ENCODE measurements around the gene DCP1B.

Gene DCP1B

GRCh38 chr12:2017546-2018337, 13.5 kb upstream of the DCP1B start:
- DNase-seq: no peak

- no peak for DNase-seq
These were observed 12.7 kb upstream of the DCP1B start for GRCh38 chr12:2016862-2017545.

GRCh38 chr12:2014231-2014630, 10.0 kb upstream of the DCP1B start:
- DNase-seq: no peak

DNA sequence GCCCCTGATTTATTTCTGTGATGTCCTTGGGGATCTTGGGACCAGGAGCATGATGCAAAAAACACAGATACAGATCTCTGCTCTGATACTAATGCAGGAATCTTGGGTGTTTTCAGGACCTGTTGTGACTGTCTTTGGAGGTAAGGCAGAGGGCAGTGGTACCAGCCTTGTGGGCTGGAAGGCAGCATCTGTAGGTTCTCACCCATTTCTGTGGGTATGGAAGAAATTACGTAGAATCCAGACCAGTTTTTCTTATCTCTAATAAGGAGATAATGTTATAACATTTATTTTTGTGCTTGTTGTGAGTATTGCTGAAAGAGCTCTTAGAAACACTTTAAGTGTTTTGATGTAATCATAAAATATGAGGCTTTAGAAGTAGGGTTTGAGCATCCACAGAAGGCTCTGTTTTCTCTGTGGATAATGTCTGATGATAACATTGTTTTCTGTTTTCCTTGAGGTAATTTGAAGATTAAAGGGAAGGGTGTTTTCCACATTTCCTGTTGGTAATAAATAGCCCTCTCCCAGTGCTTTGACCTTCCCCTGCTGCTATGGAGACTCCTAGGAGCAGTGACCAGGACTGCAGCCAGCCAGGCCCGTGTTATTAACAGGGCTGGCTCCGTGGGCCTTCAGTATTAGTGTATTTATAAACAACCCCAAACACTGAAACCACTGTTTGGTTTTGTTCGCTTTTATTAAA, 9.4 kb upstream of the DCP1B start:
- no peak for DNase-seq

- no peak for DNase-seq
These were observed 8.8 kb upstream of the DCP1B start for GRCh38 chr12:2013086-2013485.

DNA sequence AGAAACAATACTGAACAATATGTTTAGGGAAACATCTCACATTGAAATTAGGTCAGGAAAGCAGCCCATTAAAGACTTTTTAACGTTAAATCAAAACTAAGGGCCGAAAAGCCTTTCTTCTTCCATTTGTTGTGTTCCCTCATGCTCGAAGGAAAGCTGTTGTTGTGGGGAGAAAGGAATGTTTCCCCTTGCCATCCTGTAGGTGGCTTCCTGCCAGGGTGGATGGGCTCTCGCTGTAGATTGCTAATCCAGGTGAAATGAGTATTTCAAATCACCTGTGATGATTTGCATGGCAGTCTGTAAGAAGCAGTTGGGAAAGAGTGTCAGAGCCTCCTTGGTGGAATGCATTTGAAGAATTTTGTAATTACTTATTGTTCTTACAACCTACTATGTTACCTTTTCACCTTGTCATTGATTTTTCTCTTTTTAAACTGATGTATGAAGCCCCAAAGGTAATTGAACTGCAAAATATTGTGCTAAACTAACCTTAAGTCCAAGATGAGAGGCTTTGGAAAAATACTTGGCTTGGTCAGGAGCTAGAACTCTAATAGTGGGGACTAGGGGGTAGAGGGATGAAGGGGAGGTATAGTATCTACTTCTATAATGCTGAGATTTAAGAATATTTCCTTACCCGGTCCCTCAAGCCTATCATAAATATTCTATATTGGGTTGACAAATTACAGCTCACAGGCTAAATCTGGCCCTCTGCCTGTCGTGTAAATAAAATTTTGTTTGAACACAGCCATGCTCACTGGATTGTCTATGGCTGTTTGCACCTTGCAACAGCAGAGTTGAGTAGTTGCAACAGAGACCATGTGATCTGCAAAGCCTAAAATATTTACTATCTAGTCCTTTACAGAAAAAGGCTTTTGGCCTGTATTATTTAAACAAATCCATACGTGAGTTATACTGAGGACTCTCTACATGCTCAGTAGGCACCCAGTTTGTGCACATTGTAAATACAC, 7.7 kb upstream of the DCP1B start:
- no peak for DNase-seq

GRCh38 chr12:2009623-2010022, 5.4 kb upstream of the DCP1B start:
- no peak for DNase-seq

GRCh38 chr12:2008677-2009076, 4.4 kb upstream of the DCP1B start:
- DNase-seq: no peak

DNA sequence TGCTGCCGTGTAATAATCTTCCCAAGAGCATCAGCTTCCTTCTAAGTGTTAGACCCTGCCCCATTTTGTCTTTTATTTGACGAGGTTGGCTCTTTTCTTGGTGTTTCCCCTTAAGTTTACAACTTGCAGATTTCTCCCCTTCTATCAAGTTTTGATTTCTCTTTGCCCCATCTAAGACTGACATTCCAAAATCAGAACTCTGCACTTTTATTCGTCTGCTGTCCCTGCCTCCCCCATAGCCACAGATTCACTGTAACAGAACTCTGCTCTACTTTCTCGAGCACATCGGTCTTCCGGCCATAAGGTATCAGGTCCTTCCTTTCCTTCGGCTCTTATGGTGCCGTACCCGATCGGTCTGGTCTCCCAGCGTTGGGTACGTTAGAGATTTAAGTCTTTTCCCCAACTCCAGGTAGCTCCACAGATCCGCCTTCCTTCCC, 563 bp downstream of the DCP1B start:
- no peak for DNase-seq

DNA sequence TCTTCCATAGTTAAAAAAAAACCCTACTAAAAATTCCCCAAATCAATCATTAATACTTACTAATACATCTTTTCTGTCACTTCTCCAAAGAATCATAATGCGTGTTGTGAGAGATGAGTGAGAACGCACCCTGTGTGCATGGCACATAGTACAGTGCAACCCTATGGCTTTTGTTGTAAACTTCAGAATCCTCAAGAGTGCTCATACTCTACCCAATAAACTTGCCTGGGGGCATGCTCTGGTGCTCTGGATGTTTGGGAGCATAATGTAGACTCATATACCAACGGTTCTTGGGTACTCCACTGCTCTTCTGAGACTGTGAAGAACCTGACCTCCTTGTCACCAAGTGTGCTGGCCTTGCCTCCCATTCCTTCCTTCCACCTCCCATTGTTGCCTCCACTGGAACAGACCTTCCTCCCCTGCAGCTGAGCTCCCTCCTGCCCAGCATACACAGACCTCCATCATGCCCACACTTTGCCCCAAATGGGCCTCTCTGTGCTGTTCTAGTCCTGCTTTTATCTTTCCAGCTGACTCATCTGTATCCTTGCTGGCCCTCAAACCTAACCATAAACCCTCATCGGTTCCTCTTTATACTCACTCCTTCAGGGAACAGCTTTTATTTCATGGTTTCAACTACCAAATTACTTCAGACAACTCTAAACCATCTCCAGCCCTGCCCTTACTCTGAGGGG, 8.9 kb downstream of the DCP1B start:
- DNase-seq: no peak

DNA sequence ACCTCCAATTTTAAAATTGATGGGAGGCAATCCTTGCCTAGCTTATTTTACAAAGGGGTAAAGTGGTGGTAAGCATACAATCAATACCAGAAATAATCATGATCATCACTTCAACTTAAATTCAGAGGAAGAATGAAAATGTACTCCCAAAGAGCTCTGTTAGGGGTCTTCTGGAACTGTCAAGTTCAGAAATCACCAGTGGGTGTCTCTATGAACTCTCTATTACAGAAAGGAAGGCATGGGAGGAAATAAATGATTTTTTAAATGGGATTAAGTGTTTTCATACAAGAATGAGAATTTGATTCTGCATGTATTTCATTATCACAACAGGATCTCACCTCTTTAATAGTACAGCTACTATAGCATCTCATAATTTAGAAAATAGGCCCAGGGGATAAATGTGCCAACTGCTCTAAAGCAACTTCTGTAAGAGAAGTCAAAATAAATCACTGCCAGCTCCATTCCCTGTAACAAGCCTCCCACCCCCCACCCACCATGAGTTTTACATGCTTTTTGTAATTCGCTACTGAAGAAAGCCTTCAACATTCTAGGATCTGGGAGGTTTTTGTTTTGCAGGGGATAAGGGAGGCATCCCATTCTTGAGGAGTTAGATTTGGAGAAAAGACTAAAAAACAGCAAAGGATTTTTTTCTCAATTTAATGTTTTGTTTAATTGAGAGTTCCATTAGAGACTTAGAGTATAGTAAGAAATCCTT, 9.7 kb downstream of the DCP1B start:
- no peak for DNase-seq

DNA sequence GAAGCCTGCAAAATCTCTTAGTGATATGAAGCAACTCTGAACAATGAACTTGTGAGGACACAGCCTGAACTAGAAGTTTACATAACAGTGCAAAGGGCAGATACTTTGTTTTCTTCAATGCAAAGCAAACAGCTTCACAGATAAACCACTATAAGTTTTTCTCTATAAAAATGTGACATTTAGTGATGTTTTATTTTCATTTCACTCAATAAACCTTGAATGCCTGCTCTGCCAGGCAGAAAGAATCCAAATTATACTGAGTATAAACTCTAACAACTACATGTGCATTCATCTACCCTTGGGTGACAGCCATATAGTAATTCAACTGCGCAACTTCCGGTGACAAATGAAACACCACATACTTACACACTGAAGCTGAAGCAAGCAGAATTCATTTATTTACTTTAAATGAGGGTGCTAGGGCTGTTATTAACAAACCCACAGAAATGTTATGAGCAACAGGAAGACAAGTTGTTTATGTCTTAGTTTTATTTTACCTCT, 10.3 kb downstream of the DCP1B start:
- no peak for DNase-seq

- DNase-seq: no peak
These were observed 10.9 kb downstream of the DCP1B start for GRCh38 chr12:1993341-1993740.

DNA sequence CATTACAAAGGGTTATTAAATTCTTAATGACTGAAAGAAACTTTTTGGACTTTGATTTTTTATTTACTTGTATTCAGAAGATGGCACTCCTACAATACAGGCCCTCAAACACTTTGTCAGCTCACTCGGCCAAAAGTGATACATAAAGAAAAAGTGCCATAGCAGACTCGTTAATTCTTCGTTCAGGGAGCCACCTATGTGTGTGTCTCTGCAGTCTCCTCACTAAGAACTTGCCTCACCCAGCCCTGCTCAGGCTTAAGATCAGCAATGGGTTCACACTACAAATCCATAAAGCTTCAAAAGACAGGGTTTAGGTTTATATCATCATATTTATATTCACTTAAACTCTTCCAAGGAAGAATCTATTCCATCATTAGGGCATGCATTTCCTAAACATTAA, 11.5 kb downstream of the DCP1B start:
- no peak for DNase-seq

GRCh38 chr12:1989111-1989510, 15.1 kb downstream of the DCP1B start:
- no peak for DNase-seq

DNA sequence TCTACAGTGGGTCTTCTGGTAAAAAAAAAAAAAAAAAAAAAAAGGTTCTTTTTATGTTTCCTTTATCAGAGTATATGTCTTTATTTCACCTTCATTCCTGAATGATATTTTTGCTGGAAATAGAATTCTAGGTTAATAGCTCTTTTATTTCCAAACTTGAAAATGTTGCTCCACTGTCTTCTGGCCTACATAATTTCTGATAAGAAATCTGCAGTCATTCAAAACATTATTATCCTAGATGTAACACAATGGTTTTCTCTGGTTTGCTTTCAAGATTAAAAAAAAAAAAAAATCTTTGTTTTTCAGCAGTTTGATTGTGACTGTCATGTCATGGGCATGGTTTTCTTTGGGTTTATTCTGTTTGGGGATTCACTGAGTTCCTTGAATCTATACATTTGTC, 19.5 kb downstream of the DCP1B start:
- DNase-seq: no peak

GRCh38 chr12:1980282-1980681, 24.0 kb downstream of the DCP1B start:
- no peak for DNase-seq

DNA sequence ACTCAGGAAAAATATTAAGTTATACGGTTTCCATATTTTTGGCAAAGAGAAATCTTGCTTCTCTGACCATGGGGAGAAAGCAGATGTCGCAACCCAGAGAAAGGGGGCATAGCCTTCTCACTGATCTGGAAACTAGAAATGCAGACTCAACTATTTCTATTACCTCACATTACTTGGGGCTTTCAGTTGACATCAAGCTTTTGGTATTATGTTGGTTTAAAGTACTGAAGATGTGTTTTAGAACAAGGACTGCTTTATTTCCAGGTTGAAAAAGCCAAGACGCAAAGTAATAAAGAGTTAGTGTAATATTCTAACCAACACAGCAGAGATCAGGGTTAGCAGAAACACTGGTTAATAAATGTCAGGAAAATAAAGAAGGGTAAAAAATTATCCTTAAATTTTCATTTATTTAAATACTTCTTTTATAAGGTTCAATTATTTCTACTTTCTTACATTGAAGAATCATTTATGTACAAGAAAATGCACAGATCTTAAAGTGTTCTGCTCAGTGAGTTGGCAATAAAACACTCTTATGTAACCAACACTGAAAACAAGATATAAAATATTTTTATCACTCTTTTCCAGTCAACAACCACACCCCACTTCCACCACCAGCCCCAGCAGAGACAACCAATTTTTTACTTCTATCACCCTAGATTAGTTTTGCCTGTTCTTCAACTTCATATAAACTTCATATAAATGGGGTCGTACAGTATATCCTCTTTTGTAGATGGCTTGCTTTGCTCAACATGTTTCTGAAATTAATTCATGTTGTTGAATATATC, 26.0 kb downstream of the DCP1B start:
- no peak for DNase-seq

DNA sequence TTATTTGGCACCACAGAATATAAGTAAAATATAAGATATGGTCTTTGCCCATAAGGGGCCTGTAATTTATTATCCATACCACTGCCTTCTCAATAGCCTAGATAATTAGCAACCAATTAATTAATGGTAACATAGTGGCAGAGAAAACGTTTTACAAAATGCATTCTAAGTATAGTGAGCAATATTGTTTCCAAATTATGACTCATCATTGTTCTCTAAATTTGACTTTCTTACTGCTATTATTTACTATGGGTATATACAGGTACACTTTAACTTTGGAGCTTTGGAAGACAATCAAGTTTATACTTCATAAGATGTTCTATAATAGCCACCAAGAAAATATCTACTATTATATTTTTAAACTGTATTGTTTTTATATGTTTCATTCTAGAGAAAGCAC, 26.7 kb downstream of the DCP1B start:
- no peak for DNase-seq

GRCh38 chr12:1977109-1977508, 27.1 kb downstream of the DCP1B start:
- DNase-seq: no peak

Measured in DMS 273 treated with DMSO at 0.1 percent for 48 hours (cell line).